ENCODE data around the gene HNRNPC.
"Not testable (repeated sequence)": the region's sequence is repeated elsewhere in the genome, so short reads cannot be mapped to it uniquely, and the experiment has no call there.

Gene HNRNPC

GRCh38 chr14:21269252-21270046, at the start of gene HNRNPC:
TSS of gene HNRNPC (minus strand) at chr14:21269442. CDS start at chr14:21234193, 35,249 bp downstream.
- peak; percentile 100 for DNase-seq

- no peak for DNase-seq
Measured at GRCh38 chr14:21317398-21317797, 48.2 kb upstream of the HNRNPC start.

GRCh38 chr14:21313512-21313911, 44.3 kb upstream of the HNRNPC start:
- DNase-seq = no peak

- no peak for DNase-seq
Measured at GRCh38 chr14:21311614-21312013, 42.4 kb upstream of the HNRNPC start.

GRCh38 chr14:21309956-21310355, 40.7 kb upstream of the HNRNPC start:
- DNase-seq = no peak

GRCh38 chr14:21309238-21309636, 40.0 kb upstream of the HNRNPC start:
- DNase-seq = no peak

- no peak for DNase-seq
Measured at GRCh38 chr14:21308479-21309237, 39.4 kb upstream of the HNRNPC start.

- no peak for DNase-seq
Measured at GRCh38 chr14:21308132-21308478, 38.9 kb upstream of the HNRNPC start.

- DNase-seq = no peak
Measured at GRCh38 chr14:21307637-21308036, 38.4 kb upstream of the HNRNPC start.

- DNase-seq = not testable (repeated sequence)
Measured at GRCh38 chr14:21302836-21303140, 33.5 kb upstream of the HNRNPC start.

GRCh38 chr14:21302013-21302835, 33.0 kb upstream of the HNRNPC start:
- no peak for DNase-seq

GRCh38 chr14:21300892-21301291, 31.6 kb upstream of the HNRNPC start:
- no peak for DNase-seq

GRCh38 chr14:21299562-21300130, 30.4 kb upstream of the HNRNPC start:
- DNase-seq = no peak

GRCh38 chr14:21298358-21298757, 29.1 kb upstream of the HNRNPC start:
- DNase-seq = no peak

GRCh38 chr14:21294026-21294425, 24.8 kb upstream of the HNRNPC start:
- not testable (repeated sequence) for DNase-seq

- DNase-seq = no peak
Measured at GRCh38 chr14:21287168-21287567, 17.9 kb upstream of the HNRNPC start.

GRCh38 chr14:21286516-21286915, 17.3 kb upstream of the HNRNPC start:
- not testable (repeated sequence) for DNase-seq

GRCh38 chr14:21281917-21282316, 12.7 kb upstream of the HNRNPC start:
- not testable (repeated sequence) for DNase-seq

GRCh38 chr14:21279783-21280182, 10.5 kb upstream of the HNRNPC start, which contains the start of gene RPGRIP1:
TSS of gene RPGRIP1 (plus strand) at chr14:21280083. CDS start at chr14:21287977, 7,894 bp downstream.
- DNase-seq = no peak

GRCh38 chr14:21278632-21279031, 9.4 kb upstream of the HNRNPC start:
- DNase-seq = no peak

- no peak for DNase-seq
Measured at GRCh38 chr14:21275261-21275858, 6.1 kb upstream of the HNRNPC start.

- not testable (repeated sequence) for DNase-seq
Measured at GRCh38 chr14:21272661-21273060, 3.4 kb upstream of the HNRNPC start.

Measured in KG1 (cell line).